ENCODE results near the gene SPECC1L. TPM values are rescaled to one million over a fixed set of nuclear protein-coding genes. Genes with fewer than 3 reads are reported as not detected.

The SPECC1L gene
- total RNA-seq, 1 experiment from 2014 or later = 40.8 TPM

GRCh38 chr22:24233816-24234215, 36.8 kb upstream of the SPECC1L start (continued):
- TF ChIP-seq, protein P1, sequence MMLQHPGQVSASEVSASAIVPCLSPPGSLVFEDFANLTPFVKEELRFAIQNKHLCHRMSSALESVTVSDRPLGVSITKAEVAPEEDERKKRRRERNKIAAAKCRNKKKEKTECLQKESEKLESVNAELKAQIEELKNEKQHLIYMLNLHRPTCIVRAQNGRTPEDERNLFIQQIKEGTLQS (IDR thresholded peaks at IDR 0.05) = no peak
- no peak for TF ChIP-seq YY1 (IDR thresholded peaks at IDR 0.05; ENCODE audit: extremely low read depth, insufficient replicate concordance, low read depth, low read length)
- TF ChIP-seq RAD21 (IDR thresholded peaks at IDR 0.05; ENCODE audit: low read depth) = no peak
- TF ChIP-seq ZFX (IDR thresholded peaks at IDR 0.05) = no peak
- TF ChIP-seq TCF7L2 (IDR thresholded peaks at IDR 0.05; ENCODE audit: borderline replicate concordance, extremely low read depth, insufficient read depth, insufficient read length) = no peak
- TF ChIP-seq POLR2AphosphoS5 (IDR thresholded peaks at IDR 0.05; ENCODE audit: low read depth, low read length) = no peak
- no peak for TF ChIP-seq POLR2A (IDR thresholded peaks at IDR 0.05; ENCODE audit: borderline replicate concordance, extremely low read depth, insufficient read depth, insufficient read length)

DNA sequence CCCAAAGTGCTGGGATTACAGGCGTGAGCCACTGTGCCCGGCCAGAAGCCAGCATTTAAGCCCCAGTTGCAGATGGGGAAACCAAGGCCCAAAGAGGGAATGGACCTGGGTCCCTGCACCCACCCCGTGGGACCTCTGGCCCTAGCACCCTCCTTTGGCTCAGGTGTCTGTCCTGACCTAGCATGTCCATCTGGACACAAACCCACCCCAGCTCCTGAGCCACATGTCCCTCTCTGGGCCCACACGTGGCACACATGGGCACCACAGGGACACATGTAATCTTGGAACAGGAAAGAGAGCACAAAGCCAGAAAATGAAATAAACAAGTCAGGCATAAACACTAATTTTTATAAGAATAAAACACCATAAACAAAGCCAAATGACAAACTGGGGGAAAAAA, 35.3 kb upstream of the SPECC1L start:
- Histone ChIP-seq H2AFZ (ENCODE audit: low read depth, low read length, poor library complexity, severe bottlenecking) (no peak overlapping the region), H3K4me3 (replicated peaks in 1 of 2; ENCODE audit: low read depth in 1 of 2, low read length in 2 of 2) (no peak overlapping the region), H3K27ac (ENCODE audit: low read depth, low read length) (no peak overlapping the region), H4K20me1 (ENCODE audit: insufficient read depth) (no peaks in the 10 kb centered on the region), H3K79me2 (ENCODE audit: insufficient read depth, low read length) (no peaks in the 10 kb centered on the region), H3K27me3 (ENCODE audit: insufficient read depth, low read length) (no peaks in the 10 kb centered on the region), H3K9me2 (ENCODE audit: insufficient read depth) (no peaks in the 10 kb centered on the region), H3K9me3 (ENCODE audit: control insufficient read depth in 1 of 2, insufficient read depth in 1 of 2, low read depth in 1 of 2, low read length in 2 of 2) (no peaks in the 10 kb centered on the region), H3K36me3 (ENCODE audit: control insufficient read depth in 1 of 2, insufficient read depth in 2 of 2, low read length in 2 of 2) (no peaks in the 10 kb centered on the region), H3K4me2 (ENCODE audit: low read length) (no peak overlapping the region), H3K9ac (ENCODE audit: low read length) (no peak overlapping the region), H3K4me1 (ENCODE audit: control insufficient read depth in 1 of 2, insufficient read depth in 2 of 2, low read length in 2 of 2) (peaks cover 21 to 23% of the 10 kb centered on the region in 2 experiments; a peak in 3 of 4 replicates)
- intact Hi-C loops (cut with micrococcal nuclease) = no loop called here
- DNase-seq (ENCODE audit: low read depth, low spot score) (no peak), ATAC-seq (no peak)
- POLR2A ChIA-PET = no interaction called here
- TF ChIP-seq ZFX (IDR thresholded peaks at IDR 0.05) (no peak), ELF1 (IDR thresholded peaks at IDR 0.05; ENCODE audit: borderline replicate concordance, low read depth) (no peak), CBX3 (IDR thresholded peaks at IDR 0.05; ENCODE audit: low read depth) (no peak), EZH2 (IDR thresholded peaks at IDR 0.05) (no peak), POLR2AphosphoS5 (IDR thresholded peaks at IDR 0.05; ENCODE audit: low read depth, low read length) (no peak), EZH2phosphoT487 (IDR thresholded peaks at IDR 0.05; ENCODE audit: borderline replicate concordance) (no peak), POLR2A (IDR thresholded peaks at IDR 0.05; ENCODE audit: borderline replicate concordance, extremely low read depth, insufficient read depth, insufficient read length) (no peak)
- TF ChIP-seq, protein P2, sequence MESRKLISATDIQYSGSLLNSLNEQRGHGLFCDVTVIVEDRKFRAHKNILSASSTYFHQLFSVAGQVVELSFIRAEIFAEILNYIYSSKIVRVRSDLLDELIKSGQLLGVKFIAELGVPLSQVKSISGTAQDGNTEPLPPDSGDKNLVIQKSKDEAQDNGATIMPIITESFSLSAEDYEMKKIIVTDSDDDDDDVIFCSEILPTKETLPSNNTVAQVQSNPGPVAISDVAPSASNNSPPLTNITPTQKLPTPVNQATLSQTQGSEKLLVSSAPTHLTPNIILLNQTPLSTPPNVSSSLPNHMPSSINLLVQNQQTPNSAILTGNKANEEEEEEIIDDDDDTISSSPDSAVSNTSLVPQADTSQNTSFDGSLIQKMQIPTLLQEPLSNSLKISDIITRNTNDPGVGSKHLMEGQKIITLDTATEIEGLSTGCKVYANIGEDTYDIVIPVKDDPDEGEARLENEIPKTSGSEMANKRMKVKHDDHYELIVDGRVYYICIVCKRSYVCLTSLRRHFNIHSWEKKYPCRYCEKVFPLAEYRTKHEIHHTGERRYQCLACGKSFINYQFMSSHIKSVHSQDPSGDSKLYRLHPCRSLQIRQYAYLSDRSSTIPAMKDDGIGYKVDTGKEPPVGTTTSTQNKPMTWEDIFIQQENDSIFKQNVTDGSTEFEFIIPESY (IDR thresholded peaks at IDR 0.05; ENCODE audit: extremely low read depth, insufficient replicate concordance, low read length) = no peak
- CTCF ChIA-PET = no interaction called here
- RAD21 ChIA-PET (ENCODE audit: low non-redundant PET in 1 of 2, low total read pairs in 2 of 2, uncharacterized antibody in 2 of 2, unreplicated experiment in 2 of 2) = no interaction called here
- BruUV-seq (replicated peaks) = no TSS peak
